Lower leg skin (tissue), 4 donors: ENCODE data around the gene FERMT3. TPM values are rescaled to one million over a fixed set of nuclear protein-coding genes. Genes with fewer than 3 reads are reported as not detected.

Experiments
- DNase-seq, 2 donors: peaks; one replicate each; pipeline ENCODE4 v3.0.0-alpha.2; 2019; ENCODE audit warnings: low spot score in 2 of 2
- H3K4me3 ChIP-seq: fragments of 200-600 bp; sonication (generic); 2 replicates; pipeline ENCODE4 v1.5.1; 2017; ENCODE audit warnings: mild to moderate bottlenecking, low read depth; ENCODE audit not compliant: poor library complexity, severe bottlenecking
- CTCF ChIP-seq, 3 donors: fragments of 450-650 bp; IDR thresholded peaks; one replicate each; pipeline ENCODE4 v1.5.1; 2016; ENCODE audit warnings: antibody characterized with exemption in 3 of 3, mild to moderate bottlenecking in 3 of 3, moderate library complexity in 2 of 3
- POLR2A ChIP-seq, 2 donors: fragments of 450-650 bp; IDR thresholded peaks; one replicate each; pipeline ENCODE4 v1.6.1; 2016 to 2017; ENCODE audit warnings: antibody characterized with exemption in 2 of 2, mild to moderate bottlenecking in 1 of 2, moderate library complexity in 1 of 2
- WGBS, 2 donors: methylation state at CpG; one replicate each; pipeline ENCODE4 v1.1.5; 2018; 5-methylcytosine and 5-hydroxymethylcytosine counted together
- intact Hi-C: fragments of 100-400 bp; cut with DNase I; formaldehyde crosslinking; loops from one replicate; pipeline ENCODE4 v1.15.0; 2023; ENCODE audit warnings: low total_unique reads
- total RNA-seq, 4 donors: library from RNA; depleted of rRNA; stranded (reverse); fragments of >200 nt; gene quantifications; one replicate each; pipeline ENCODE4 v1.1.0, GENCODE V29; 2016

FERMT3 gene
- total RNA-seq, 4 donors from 2014 or later, result 5.1 to 10.5 (median 8.9) TPM

GRCh38 chr11:64196626-64197025 lies 9.9 kb upstream of the FERMT3 start:
- no peak for TF ChIP-seq CTCF (IDR thresholded peaks at IDR 0.05)
- WGBS, 2 donors, result 77 to 80% methylated on average over 9 of the region's 9 CpGs
- intact Hi-C loops, result no loop called here
- DNase-seq, result no peak
- H3K4me3 ChIP-seq, result no peak overlapping the region

GRCh38 chr11:64198511-64198910 lies 8.0 kb upstream of the FERMT3 start:
- DNase-seq, result no peak
- intact Hi-C loops, result no loop called here
- WGBS, 2 donors, result 93 to 96% methylated on average over 2 of the region's 2 CpGs
- no peak for TF ChIP-seq POLR2A (IDR thresholded peaks at IDR 0.05)
- no peak for TF ChIP-seq CTCF (IDR thresholded peaks at IDR 0.05)
- H3K4me3 ChIP-seq, result no peak overlapping the region

GRCh38 chr11:64201543-64201942 lies 5.0 kb upstream of the FERMT3 start:
- H3K4me3 ChIP-seq, result no peak overlapping the region
- TF ChIP-seq CTCF (IDR thresholded peaks at IDR 0.05), result no peak
- TF ChIP-seq POLR2A (IDR thresholded peaks at IDR 0.05), result no peak
- no peak for DNase-seq
- intact Hi-C loops, result no loop called here
- 77 to 81% methylated on average over 3 of the region's 3 CpGs for WGBS, 2 donors

GRCh38 chr11:64202992-64203391 lies 3.5 kb upstream of the FERMT3 start:
- no peak overlapping the region for H3K4me3 ChIP-seq
- TF ChIP-seq POLR2A (IDR thresholded peaks at IDR 0.05) (no peak), CTCF (IDR thresholded peaks at IDR 0.05) (no peak)
- intact Hi-C loops, result no loop called here
- DNase-seq, result no peak
- WGBS, 2 donors, result 94% methylated on average over 9 of the region's 9 CpGs

GRCh38 chr11:64203421-64204079 lies 3.0 kb upstream of the FERMT3 start:
- WGBS, 2 donors, result 90 to 92% methylated on average over 27 of the region's 27 CpGs
- intact Hi-C loops, result no loop called here

More at GRCh38 chr11:64203421-64204079, 3.0 kb upstream of the FERMT3 start:
- TF ChIP-seq CTCF (IDR thresholded peaks at IDR 0.05) (no peak), POLR2A (IDR thresholded peaks at IDR 0.05) (no peak)
- DNase-seq, result no peak
- H3K4me3 ChIP-seq, result no peak overlapping the region
